ENCODE data around the gene ARHGAP21. TPM values are rescaled to one million over a fixed set of nuclear protein-coding genes. Genes with fewer than 3 reads are reported as not detected.
"Not testable (repeated sequence)": the region's sequence is repeated elsewhere in the genome, so short reads cannot be mapped to it uniquely, and the experiment has no call there.

Gene ARHGAP21
- total RNA-seq, 1 donor from 2014 or later, result 131 TPM

- DNase-seq (ENCODE audit: low spot score), result no peak
Measured at GRCh38 chr10:24642921-24643678, 80.6 kb downstream of the ARHGAP21 start.

DNA sequence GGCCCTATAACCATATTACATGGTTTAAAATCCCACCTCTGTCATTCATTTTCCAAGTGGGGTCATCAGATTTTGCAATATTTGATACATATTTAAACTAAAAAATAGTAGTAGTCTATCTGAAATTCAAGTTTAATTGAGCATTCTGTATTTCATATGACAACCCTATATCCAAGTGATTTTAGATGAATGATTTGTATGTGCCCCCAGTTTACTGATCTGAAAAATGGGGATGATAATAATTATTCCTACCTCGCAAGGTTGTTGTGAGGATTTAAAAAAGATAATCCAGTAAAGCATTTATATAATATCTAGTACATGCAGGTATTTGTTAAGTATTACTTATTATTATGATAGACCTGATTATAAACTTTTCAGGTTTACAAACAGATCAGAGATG, 84.6 kb downstream of the ARHGAP21 start:
- DNase-seq (ENCODE audit: low spot score), result no peak

DNA sequence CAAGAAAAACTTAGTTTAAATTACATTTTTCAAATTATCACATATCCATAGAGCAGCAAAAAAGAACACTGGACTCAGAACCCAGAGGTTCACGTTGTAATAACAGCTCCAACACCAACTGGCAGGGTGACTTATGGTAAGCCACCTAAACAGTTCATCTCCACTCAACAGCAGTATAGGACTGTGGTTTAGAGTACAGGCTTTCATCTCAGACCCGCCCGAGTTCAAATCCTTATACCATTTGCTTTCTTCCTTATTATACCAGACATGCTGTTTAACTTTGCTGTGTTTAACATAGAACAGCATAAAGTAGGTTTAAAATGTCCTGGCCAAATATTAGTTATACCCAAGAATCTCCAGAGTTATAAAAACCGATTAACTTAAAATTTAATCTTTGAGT, 97.9 kb downstream of the ARHGAP21 start:
- no peak for DNase-seq (ENCODE audit: low spot score)

DNA sequence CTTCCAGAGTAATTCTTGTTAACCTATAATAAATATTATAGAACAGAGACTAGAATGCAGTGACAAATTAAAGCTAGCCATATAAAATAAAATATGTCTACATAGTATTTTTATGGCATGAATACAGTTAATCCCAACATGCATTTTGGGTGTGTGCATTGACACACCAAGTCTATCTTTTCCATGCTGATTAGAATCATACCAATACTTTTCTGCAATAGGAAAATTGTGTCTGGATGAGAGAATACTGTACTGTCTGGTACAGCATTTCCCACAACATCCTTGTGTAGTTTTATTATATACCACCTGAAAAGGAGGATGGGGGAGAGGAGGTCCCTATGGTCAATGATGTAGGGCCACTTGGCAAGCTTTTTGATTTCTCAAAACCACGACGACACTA, 100.3 kb downstream of the ARHGAP21 start:
- no peak for DNase-seq (ENCODE audit: low spot score)

- DNase-seq (ENCODE audit: low spot score), result no peak
Measured at GRCh38 chr10:24622781-24623301, 100.8 kb downstream of the ARHGAP21 start.

- DNase-seq (ENCODE audit: low spot score), result not testable (repeated sequence)
Measured at GRCh38 chr10:24621035-24621795, 102.5 kb downstream of the ARHGAP21 start.

DNA sequence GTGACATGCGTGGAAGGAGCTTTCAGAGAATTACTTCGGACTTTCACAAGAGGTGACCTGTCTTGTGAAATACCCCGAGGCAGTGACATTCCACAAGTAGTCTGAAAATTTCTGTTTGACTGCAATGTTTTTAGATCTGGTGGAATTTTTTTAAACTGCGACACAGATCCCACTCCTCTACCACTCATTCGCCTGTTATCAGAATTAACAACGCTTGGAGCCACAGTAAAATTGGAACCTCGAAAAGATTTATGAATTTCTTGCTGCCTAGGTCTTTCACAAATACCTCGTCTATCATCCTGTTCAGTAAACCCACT, 103.7 kb downstream of the ARHGAP21 start:
- DNase-seq (ENCODE audit: low spot score), result not testable (repeated sequence)

- not testable (repeated sequence) for DNase-seq (ENCODE audit: low spot score)
Measured at GRCh38 chr10:24619291-24619993, 104.2 kb downstream of the ARHGAP21 start.

GRCh38 chr10:24618401-24618800, 105.3 kb downstream of the ARHGAP21 start:
- DNase-seq (ENCODE audit: low spot score), result no peak

DNA sequence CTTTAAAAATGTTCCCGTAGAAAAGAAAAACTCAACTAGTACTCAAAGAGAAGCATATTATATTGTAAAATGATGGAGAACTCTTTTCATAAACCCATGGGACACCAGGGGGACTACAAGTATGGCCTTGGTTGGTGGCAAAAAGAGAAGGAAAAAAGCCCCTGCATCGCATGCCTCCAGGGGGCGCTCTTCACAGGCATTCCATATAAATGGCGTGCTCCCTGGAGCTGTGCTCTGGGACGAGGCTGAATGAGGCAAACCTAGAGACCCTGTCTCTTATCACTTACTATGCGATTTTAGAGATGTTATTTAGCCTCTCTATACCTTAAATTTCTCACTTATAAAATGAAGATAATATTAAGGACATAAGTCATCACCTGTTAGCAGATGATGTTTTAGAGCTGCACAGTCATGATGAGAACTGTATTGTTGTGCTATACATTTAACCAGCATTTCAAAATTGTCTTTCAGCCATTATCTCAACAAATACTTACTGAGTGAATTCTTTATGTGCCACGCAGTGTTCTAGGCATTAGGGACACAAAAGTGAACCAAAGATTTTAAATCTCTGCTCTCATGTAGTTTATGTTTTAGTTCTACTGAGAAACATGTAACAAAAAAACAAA, 105.8 kb downstream of the ARHGAP21 start:
- no peak for DNase-seq (ENCODE audit: low spot score)

DNA sequence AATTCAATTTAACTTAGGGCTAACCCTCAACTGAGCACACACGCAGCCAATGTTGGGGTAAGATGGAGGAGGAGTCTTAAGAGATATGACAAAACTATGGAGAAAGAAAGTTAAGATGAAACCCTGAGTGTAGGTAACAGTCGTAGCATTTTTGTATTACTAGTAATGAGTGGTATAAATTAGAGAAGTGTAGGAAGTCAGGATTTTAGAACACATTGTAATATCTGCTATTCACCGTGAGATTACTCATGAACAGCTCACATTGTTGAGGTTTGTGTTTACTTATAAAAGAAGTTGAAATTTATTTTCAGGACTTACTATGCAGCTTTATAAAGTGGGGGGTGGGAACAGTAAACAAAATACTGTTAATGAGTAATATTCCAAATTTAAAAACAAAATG, 107.2 kb downstream of the ARHGAP21 start:
- no peak for DNase-seq (ENCODE audit: low spot score)

DNA sequence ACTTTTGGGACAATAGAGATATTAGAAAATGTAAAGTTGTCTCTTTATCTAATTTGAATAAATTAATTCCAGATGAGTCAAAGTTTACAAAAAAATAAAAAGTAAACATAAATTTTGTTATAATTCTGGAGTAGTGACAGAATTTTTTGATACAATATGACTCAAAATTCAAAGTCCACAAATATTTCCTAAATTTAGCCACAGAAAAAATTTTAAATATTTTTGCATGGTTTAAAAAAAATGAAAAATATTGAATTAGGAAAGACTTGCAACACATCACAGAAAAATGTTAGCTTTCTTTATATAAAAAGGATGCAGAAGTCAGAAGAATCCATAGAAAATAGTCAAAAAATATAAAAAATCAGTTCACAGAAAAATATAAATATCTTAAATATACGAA, 117.7 kb downstream of the ARHGAP21 start:
- DNase-seq (ENCODE audit: low spot score), result no peak

DNA sequence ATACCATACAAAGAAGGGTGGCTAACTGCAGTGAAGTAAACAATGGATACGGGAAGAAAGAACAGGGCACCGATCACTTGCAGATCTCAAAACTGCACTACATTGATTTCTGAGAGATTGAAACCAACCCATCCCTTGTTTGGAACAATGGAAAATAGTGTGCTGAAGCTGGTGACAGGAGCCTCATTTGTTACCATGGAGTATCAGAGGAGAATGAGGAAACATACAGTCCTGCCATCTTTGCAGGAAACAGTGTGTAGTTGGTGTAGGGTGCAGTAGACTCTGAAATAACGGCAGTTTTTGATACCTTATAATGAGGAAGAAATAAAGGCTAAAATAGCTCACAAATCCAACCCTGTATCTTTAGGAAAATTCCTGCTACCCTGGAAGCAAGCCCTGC, 118.5 kb downstream of the ARHGAP21 start:
- no peak for DNase-seq (ENCODE audit: low spot score)

DNA sequence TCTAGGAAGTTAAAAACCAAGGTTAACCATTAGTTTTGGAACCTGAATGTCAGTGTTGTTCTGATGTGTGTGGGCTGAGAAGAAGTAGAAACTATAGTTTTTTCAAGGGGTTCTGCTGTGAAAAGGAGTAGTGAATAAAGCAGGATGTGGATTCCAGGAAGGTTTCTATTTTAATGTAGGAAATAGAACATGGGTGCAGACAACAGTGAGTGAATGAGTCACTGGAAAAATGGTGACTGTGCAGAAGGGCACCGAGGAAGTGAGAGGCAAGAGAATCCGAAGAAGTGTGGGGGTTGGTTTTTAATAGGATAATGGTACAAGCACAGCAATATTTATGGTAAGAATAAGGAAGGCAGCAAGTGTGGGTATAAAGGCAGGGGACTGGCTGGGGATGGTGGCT, 120.4 kb downstream of the ARHGAP21 start:
- DNase-seq (ENCODE audit: low spot score), result no peak

- DNase-seq (ENCODE audit: low spot score), result no peak
Measured at GRCh38 chr10:24597961-24598360, 125.7 kb downstream of the ARHGAP21 start.

- DNase-seq (ENCODE audit: low spot score), result no peak
Measured at GRCh38 chr10:24597426-24597825, 126.3 kb downstream of the ARHGAP21 start.

- no peak for DNase-seq (ENCODE audit: low spot score)
Measured at GRCh38 chr10:24596217-24596930, 127.3 kb downstream of the ARHGAP21 start.

DNA sequence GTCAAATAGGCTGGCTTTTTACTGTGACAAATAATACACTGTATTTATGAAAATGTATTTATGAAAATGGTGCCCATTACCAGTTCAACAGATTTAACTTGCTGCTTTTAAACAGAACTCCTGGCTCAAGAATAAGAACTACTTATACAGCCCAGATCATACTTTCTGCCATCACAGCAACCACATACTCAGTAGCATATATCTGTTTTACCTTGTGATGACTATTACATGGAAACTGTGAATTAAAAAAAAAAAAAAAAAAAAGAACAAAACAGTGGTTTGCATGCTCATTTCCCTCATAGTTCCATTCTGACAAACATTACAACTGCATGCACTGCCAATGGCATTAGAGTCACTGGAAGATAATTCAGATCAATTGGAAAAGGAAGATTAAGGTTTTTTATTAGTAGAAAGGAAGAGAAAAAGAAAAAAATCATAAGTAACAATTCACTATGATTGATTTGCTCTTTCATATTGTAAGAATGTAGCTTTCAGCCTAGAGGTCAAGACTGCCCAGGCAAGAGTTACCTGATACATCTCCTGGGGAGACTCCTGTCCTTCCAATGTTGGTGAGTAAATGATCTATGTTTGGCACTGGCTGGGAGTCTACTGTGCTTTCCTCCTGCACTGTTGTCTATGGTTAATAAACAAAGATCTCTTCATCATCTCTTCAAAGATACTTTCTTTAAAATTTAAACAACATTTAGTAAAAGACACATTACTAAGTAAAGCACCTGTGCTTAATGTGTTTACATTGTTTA, 132.8 kb downstream of the ARHGAP21 start:
- no peak for DNase-seq (ENCODE audit: low spot score)

- no peak for DNase-seq (ENCODE audit: low spot score)
Measured at GRCh38 chr10:24589265-24589664, 134.4 kb downstream of the ARHGAP21 start.

- DNase-seq (ENCODE audit: low spot score), result no peak
Measured at GRCh38 chr10:24579906-24580305, 143.8 kb downstream of the ARHGAP21 start.
